ENCODE results near the gene TNS2. TPM values are rescaled to one million over a fixed set of nuclear protein-coding genes. Genes with fewer than 3 reads are reported as not detected.
"Not testable (repeated sequence)": the region's sequence is repeated elsewhere in the genome, so short reads cannot be mapped to it uniquely, and the experiment has no call there.

TNS2 gene
- total RNA-seq, 1 experiment from 2014 or later: 4.4 TPM

DNA sequence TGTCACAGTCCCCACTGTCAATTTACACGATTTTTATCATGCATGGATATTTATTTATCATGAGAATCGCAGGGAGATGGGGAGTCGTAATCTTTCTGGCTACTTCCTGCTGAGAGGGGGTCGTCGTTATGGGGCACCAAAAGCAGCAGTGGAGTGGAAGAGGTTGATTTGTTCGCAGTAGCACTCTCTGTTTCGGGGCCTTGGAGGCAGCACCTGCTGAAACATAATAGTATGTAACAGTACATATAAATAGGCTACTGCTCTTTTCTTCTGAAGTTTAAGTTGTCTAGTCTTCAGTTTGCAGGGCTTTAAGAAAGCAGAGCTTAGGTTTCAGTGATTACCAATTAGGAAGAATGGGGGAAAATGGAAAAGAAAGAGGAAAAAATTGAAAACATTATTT lies 57.3 kb downstream of the TNS2 start:
- Histone ChIP-seq H3K36me3 (ENCODE audit: control insufficient read depth, insufficient read depth, low read length) (no peaks in the 10 kb centered on the region), H3K9me3 (0 out of 2 replicates have a peak, but pooled peaks cover 3% of the 10 kb centered on the region), H3K4me1 (peaks cover 49% of the 10 kb centered on the region), H3K4me3 (ENCODE audit: low read depth, low read length) (no peak overlapping the region), H3K27me3 (replicated peaks; ENCODE audit: control insufficient read depth, insufficient read depth, low read length) (no peaks in the 10 kb centered on the region)
- CTCF ChIA-PET: no interaction called here
- TF ChIP-seq CTCF (IDR thresholded peaks at IDR 0.05; ENCODE audit: insufficient read depth in 1 of 2, low read depth in 1 of 2, low read length in 1 of 2, severe bottlenecking in 1 of 2, unreplicated experiment in 1 of 2): no peak
- no TSS peak for BruUV-seq (replicated peaks)
- no peaks in the 10 kb centered on the region for H3K9me3 Mint-ChIP-seq (ENCODE audit: unreplicated experiment)
- no peaks in the 10 kb centered on the region for H3K27me3 Mint-ChIP-seq (ENCODE audit: insufficient read depth, unreplicated experiment)
- no peak for DNase-seq
- H3K27ac Mint-ChIP-seq (ENCODE audit: unreplicated experiment): no peak overlapping the region
- no peak overlapping the region for H3K4me3 Mint-ChIP-seq (ENCODE audit: unreplicated experiment)
- H3K36me3 Mint-ChIP-seq (ENCODE audit: insufficient read depth, unreplicated experiment): peaks cover 20% of the 10 kb centered on the region
- intact Hi-C loops (cut with micrococcal nuclease; ENCODE audit: unreplicated experiment): no loop called here
- POLR2A ChIA-PET: no interaction called here
- peaks cover 23% of the 10 kb centered on the region for H3K4me1 Mint-ChIP-seq (ENCODE audit: low read depth, unreplicated experiment)

- intact Hi-C loops (cut with micrococcal nuclease; ENCODE audit: unreplicated experiment); H3K36me3 Mint-ChIP-seq (ENCODE audit: insufficient read depth, unreplicated experiment): not testable (repeated sequence)
These were observed 62.6 kb downstream of the TNS2 start for GRCh38 chr12:53112431-53112830.

GRCh38 chr12:53113136-53113705 lies 63.4 kb downstream of the TNS2 start:
- BruUV-seq (replicated peaks): TSS peak; percentile 51
- Histone ChIP-seq H3K4me3 (ENCODE audit: low read depth, low read length) (peak overlapping the region; percentile 45), H3K4me1 (peaks cover 26% of the 10 kb centered on the region), H3K36me3 (ENCODE audit: control insufficient read depth, insufficient read depth, low read length) (no peaks in the 10 kb centered on the region), H3K9me3 (0 out of 2 replicates have a peak, but pooled peaks cover 3% of the 10 kb centered on the region), H3K27me3 (replicated peaks; ENCODE audit: control insufficient read depth, insufficient read depth, low read length) (no peaks in the 10 kb centered on the region)
- H3K27me3 Mint-ChIP-seq (ENCODE audit: insufficient read depth, unreplicated experiment): no peaks in the 10 kb centered on the region
- H3K27ac Mint-ChIP-seq (ENCODE audit: unreplicated experiment): peak overlapping the region; percentile 17
- DNase-seq: no peak
- POLR2A ChIA-PET: no interaction called here
- CTCF ChIA-PET: no interaction called here
- H3K4me3 Mint-ChIP-seq (ENCODE audit: unreplicated experiment): peak overlapping the region; percentile 72
- peaks cover under 1% of the 10 kb centered on the region for H3K4me1 Mint-ChIP-seq (ENCODE audit: low read depth, unreplicated experiment)
- no peak for TF ChIP-seq CTCF (IDR thresholded peaks at IDR 0.05; ENCODE audit: insufficient read depth in 1 of 2, low read depth in 1 of 2, low read length in 1 of 2, severe bottlenecking in 1 of 2, unreplicated experiment in 1 of 2)
- peaks cover 7% of the 10 kb centered on the region for H3K36me3 Mint-ChIP-seq (ENCODE audit: insufficient read depth, unreplicated experiment)
- intact Hi-C loops (cut with micrococcal nuclease; ENCODE audit: unreplicated experiment): no loop called here
- no peaks in the 10 kb centered on the region for H3K9me3 Mint-ChIP-seq (ENCODE audit: unreplicated experiment)

More at GRCh38 chr12:53112431-53112830, 62.6 kb downstream of the TNS2 start:
- H3K4me1 ChIP-seq: peaks cover 29% of the 10 kb centered on the region
- H3K36me3 ChIP-seq (ENCODE audit: control insufficient read depth, insufficient read depth, low read length); POLR2A ChIA-PET; H3K9me3 ChIP-seq; H3K9me3 Mint-ChIP-seq (ENCODE audit: unreplicated experiment); H3K27me3 Mint-ChIP-seq (ENCODE audit: insufficient read depth, unreplicated experiment); BruUV-seq (replicated peaks); H3K27me3 ChIP-seq (replicated peaks; ENCODE audit: control insufficient read depth, insufficient read depth, low read length); DNase-seq; H3K4me1 Mint-ChIP-seq (ENCODE audit: low read depth, unreplicated experiment): not testable (repeated sequence)
- peak overlapping the region; percentile 45 for H3K4me3 ChIP-seq (ENCODE audit: low read depth, low read length)
- peak overlapping the region; percentile 17 for H3K27ac Mint-ChIP-seq (ENCODE audit: unreplicated experiment)
- CTCF ChIA-PET: interaction anchor here (1.0 kb wide), 1 partner anchor 9 kb away, joined by 3 read pairs; the partner anchor contains the start of gene SOAT2
- H3K4me3 Mint-ChIP-seq (ENCODE audit: unreplicated experiment): peak overlapping the region; percentile 72

Measured in Caco-2 (cell line).